ENCODE data around the gene FOLR1.

GRCh38 chr11:72238492-72239312 lies 46.8 kb downstream of the FOLR1 start:
- no peak for TF ChIP-seq CTCF (conservative IDR thresholded peaks at IDR 0.05; ENCODE audit: low read length)
- TF ChIP-seq EZH2phosphoT487 (IDR thresholded peaks at IDR 0.05; ENCODE audit: borderline replicate concordance): no peak
